HPDE6-E6E7 (cell line): ENCODE data around the gene AVPR2.

Experiments
- DNase-seq: peaks from one replicate; pipeline ENCODE4 v3.0.0; 2011; ENCODE audit warnings: missing footprints; ENCODE audit errors: extremely low spot score

AVPR2 gene

DNA sequence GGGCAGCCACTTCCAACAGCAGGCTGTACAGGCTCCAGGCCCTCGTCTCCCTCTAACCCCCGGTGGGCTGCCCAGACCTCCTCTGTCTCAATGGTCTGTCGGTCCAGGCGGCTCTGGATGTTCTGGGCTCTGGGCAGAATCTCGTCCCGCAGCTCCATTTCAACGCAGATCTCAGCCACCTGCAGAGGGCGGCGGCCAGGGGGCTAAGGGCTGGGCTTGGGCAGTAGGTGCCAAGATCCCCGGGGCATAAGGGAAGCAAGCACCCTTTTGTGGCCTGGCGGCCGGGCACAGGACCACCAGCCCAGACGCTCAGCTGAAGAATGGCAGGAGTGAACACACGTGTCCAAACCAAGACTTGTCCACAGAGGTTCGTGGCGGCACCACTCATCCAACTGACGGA is 9.2 kb downstream of the AVPR2 start:
- no peak for DNase-seq

- DNase-seq: peak; percentile 67
Measured at GRCh38 chrX:153917869-153918268, 13.4 kb downstream of the AVPR2 start.

DNA sequence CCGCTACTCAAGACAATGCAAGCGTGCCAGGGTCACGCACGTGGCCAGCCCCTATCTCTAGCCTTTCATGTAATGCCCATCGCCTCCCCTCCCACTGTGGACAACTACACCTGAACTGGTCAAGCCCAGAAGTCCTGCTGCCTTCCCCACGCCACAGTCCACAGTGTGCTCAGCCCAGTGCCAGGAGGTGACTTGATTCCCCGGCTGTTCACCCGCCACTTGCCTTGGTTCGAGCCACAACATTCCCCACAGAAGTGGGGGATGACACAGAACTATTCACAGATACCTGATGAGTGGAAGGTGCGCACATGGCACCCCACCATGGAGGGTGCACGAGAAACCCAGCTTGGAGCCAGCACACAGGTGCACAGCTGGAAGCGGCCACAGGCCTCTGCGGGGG is 14.8 kb downstream of the AVPR2 start:
- no peak for DNase-seq

GRCh38 chrX:153920546-153920945 is 16.1 kb downstream of the AVPR2 start:
- no peak for DNase-seq

GRCh38 chrX:153921070-153921469 is 16.6 kb downstream of the AVPR2 start:
- no peak for DNase-seq

DNA sequence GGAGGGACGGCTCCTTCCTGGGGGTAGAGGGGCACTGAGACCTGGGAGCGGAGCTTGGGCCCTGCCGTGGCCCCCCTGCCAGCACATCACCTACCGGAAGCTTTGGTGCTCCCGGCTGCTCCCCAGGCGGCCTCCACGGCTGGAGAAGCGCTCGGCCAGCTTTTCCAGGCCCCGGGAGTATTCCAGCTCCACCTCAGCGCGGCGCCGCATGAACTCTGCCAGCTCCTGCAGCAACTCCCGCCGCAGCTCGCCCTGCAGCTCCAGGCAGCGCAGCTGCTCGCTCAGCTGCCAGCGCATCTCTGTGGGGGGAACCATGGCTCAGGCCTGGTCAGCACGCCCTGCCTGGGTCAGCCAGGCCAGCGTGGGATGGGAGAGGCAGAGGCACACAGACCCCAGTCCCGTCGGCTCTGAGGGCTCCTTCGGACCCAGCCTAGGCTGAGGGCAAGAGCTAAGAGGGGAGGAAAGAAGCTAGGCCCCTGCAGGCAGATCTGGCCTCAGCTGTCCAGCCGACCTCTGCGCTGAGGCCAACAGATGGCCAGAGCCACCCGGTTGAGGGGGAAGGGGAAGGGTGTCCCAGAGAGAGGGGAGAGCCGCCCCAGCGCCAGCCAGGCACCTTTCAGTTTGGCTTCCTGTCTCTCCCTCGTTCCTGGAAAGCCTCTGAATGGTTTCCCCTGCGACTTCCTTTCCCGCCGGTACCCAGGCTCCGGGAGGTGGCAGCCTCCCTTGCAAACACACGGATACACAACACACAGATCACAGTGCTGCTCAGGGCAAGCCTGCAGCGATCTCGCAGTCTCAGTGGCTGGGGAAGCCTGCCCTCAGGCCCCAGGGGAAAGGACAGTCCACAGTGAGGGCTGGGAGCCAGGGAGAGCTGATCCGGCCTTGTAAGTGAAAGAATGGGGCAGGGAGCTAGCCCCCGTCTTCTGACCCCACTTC is 17.3 kb downstream of the AVPR2 start:
- DNase-seq: no peak

DNA sequence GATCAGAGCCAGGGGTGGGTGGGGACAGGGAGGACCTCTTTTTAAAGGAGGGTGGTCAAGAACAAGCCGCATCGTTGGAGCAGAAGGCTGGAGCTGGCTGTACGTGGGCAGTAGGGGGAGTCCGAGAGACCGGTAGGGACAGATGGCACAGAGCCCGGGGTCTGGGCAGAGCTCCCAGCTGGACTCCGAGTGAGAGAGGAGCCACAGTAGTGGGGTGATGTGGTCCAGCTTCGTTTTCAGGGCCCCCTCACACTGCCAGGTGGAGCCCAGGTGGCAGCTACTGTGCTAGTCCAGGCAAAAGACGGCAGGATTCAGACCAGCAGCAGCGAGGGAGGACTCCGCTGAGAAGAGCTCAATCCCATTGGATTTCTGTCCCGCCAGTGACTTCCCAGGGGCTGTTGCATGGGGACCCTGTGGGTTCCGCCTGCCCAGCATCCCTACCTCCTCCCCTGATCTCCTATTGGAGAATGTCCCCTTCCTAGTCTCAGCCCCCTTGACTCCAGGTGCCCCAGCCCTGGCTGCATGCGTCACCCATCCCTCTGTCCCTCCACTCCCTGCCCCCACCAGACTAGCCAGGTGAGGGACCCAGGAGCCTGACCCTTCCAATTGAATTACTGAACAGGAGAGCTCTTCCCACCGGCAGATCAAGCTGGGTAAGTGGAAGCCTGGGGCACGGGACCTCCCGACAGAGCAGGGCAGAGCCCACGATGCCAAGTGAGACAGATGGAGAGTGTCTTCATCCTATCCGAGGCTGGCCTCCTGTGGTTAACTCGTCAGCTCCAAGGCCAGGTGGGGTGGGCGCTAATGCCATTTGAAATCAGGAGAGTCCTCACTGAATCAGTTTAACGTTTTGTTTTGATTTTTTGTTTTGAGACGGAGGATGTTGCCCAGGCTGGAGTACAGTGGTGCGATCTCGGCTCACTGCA is 18.7 kb downstream of the AVPR2 start:
- peak; percentile 72 for DNase-seq

GRCh38 chrX:153924149-153924861 is 19.8 kb downstream of the AVPR2 start:
- DNase-seq: no peak

- no peak for DNase-seq
Measured at GRCh38 chrX:153925387-153925738, 20.9 kb downstream of the AVPR2 start.

- no peak for DNase-seq
Measured at GRCh38 chrX:153925739-153926551, 21.5 kb downstream of the AVPR2 start, which contains the start of gene ARHGAP4. ARHGAP4 (minus strand) TSS chrX:153926264; CDS start chrX:153926202, 62 bp downstream.

GRCh38 chrX:153926552-153926857 is 22.0 kb downstream of the AVPR2 start:
- DNase-seq: no peak

GRCh38 chrX:153926858-153927671 is 22.6 kb downstream of the AVPR2 start:
- no peak for DNase-seq

DNA sequence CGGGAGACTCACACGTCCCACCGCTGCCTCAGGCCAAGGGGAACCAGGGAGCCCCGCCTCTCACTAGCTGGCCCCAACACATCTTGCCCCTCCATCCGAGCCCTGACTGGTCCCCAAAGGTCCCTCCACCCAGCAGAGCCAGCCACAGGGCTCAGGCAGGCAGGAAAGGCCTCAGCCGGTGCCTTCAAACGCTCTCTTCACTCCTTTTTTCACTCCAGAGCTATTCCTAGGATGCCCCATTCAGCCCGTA is 23.1 kb downstream of the AVPR2 start:
- DNase-seq: no peak

GRCh38 chrX:153927922-153928760 is 23.7 kb downstream of the AVPR2 start:
- DNase-seq: peak; percentile 100

DNA sequence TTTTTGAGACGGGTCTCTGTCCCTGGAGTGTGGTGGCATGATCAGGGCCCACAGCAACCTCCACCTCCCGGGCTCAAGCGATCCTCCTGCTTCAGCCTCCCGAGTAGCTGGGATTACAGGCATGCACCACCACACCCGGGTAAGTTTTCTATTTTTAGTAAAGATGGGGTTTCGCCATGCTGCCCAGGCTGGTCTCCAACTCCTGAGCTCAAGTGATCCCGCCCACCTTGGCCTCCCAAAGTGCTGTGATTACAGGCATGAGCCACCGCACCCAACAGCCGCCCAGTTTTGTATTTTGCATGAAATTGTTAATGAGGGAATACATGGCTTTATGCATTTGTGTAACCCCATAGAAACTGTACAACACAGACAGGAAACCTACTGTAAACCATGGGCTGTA is 24.4 kb downstream of the AVPR2 start:
- no peak for DNase-seq

GRCh38 chrX:153929576-153929975 is 25.1 kb downstream of the AVPR2 start:
- DNase-seq: no peak

GRCh38 chrX:153930011-153930910 is 25.8 kb downstream of the AVPR2 start:
- no peak for DNase-seq

- no peak for DNase-seq
Measured at GRCh38 chrX:153931151-153931550, 26.7 kb downstream of the AVPR2 start.

DNA sequence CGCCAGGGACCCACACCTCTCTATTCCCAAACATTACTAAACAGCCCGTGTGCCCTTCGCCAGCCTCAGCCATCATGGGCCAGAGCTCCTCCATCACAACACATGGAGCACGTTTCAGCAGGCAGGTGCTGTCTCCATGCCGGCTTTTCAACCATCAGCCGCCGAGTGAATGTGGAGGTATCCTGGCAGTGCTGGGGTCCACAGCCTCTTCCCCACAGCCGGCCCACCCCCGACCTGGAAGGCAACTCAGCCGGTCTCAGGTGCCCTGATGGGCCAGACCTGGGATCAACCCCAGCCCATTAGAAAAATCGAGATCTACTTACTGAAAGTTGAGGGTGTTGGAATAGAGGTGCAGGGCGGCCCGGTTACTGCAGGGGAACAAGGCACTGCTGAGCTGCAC is 27.3 kb downstream of the AVPR2 start:
- DNase-seq: no peak
